Stimulated activated CD4-positive, alpha-beta T cell treated with anti-CD3 and anti-CD28 coated beads, Interleukin-15, amount 100 ng/mL, for 24 hours (primary cell): ENCODE measurements around the gene SLC2A13.
A peak's percentile ranks its signal among the peaks of the same experiment; 100 is the strongest.

Experiments used
- DNase-seq: peaks from one replicate; pipeline ENCODE4 v3.0.0-alpha.2; 2020

The SLC2A13 gene

DNA sequence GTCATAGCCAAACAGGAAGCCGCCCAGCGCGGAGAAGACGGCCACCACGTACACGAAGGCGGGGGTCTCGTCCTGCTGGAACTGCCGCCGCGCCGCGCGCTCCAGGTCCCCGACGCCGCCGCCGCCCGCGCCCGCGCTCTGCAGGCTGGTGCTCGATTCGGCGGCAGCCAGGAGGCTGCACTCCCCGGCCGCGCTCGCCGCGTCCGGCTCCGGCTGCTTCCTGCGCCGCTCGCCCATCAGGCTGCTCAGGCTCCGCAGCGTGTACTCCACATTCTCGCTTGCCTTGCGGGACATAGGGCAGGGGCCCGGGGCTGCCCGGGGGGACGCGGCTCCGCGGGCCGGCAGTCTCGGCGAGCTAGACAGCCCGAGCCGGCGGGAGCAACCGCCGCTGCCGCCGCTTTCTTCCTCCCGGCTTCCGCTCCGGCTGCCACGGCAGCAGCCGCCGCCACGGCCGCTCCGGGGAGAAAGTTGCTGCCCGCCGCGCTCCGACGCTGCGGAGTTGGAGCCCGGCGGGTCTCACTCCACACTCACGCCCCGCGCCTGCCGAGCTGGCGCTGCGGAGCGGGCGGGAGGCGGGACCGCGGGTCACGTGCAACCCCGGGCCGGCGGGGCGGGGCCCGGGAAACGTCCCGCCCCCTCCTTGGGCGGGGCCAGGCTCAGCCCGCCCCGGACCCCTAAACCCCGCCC is at the start of gene SLC2A13:
Gene SLC2A13, minus strand, starts transcription at position 567 of the 687 bp plus-strand sequence. Its CDS starts 273 bp downstream, at position 294.
- peak; percentile 75 for DNase-seq

DNA sequence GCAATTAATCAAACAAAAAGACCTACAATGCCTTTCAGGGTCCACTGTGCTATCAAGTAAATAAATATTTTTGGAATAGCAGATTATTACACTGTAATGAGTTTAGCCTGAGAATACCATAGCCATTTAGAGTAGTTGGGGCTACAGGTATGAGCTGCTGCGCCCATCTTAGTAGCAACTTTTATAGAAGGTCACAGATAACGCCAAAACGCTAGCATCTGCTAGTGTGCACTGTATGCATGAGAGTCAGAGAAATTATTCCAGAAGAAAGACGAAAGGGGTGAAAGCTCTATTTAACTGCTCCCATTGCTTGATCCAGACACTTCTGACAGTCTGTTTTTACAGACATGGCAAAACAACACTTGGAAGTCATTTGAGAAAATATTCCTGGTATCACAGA is 48.5 kb upstream of the SLC2A13 start:
- DNase-seq = no peak

DNA sequence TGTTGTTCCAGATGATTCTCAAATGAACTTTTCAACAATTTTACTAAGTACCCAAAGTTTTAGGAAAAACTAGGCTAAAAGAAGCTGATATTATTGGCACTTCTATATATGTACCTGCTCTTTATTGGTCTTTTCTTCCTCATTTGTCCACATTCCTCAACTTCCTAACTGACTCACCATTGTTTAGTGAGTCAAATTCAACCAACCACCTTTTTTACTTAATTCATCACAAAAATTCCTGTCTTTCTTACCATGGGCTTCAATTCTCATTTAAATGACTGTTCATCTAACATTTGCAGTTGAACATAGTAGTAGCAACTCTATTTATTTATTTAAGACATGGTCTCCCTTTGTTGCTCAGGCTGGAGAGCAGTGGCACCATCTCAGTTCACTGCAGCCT is 47.6 kb upstream of the SLC2A13 start:
- no peak for DNase-seq

DNA sequence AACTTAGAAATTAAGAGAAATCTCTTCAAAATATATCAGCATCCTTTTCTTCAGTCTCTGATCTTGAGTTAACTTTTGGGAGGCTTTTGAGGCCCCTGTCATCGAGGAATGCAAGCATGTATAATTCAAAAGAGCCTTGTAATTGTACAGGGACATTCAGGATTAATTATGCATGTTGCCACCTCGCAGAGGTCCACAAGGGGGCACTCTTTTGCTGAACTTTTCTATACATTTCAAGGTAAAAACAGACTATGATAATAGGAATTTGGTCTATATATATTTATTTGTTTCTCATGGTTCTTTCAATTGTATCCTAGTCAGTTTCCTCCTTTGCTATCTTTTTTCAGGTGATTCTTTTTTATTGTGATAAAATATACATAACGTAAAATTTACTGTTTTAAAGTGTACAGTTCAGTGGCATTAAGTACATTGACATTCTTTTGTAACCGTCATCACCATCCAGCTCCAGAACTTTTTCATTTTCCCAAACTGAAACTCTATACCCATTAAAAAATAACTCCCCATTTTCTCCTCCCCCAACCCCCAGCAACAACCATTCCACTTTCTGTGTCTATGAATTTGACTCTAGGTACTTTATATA is 47.0 kb upstream of the SLC2A13 start:
- DNase-seq = peak; percentile 60

DNA sequence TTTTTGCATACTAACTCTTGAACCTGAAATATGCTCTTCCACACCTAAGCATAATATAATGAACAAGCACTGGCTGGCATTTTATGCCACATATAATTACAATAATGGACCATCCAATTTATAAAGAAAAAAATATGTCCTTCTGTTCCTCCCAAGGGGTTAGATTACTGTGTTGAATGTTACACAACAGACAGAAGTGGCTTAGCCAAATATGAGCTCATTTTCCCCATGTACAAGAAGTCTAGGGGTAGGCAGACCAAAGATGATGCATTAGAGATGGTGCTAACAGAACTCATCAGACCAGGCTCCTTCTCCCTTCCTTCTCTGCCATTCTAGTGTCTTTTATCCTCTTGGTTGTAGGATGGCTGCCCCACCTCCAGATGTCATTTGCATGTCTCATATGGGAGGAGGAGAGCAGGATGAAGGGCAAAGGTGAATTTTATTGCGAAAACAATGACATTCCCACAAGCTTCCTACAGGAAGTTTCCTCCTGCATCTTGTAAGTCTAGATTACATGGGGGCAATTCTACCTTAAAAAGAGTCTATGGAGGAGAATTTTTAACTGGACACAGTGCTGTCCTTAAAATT is 43.9 kb upstream of the SLC2A13 start:
- no peak for DNase-seq

DNA sequence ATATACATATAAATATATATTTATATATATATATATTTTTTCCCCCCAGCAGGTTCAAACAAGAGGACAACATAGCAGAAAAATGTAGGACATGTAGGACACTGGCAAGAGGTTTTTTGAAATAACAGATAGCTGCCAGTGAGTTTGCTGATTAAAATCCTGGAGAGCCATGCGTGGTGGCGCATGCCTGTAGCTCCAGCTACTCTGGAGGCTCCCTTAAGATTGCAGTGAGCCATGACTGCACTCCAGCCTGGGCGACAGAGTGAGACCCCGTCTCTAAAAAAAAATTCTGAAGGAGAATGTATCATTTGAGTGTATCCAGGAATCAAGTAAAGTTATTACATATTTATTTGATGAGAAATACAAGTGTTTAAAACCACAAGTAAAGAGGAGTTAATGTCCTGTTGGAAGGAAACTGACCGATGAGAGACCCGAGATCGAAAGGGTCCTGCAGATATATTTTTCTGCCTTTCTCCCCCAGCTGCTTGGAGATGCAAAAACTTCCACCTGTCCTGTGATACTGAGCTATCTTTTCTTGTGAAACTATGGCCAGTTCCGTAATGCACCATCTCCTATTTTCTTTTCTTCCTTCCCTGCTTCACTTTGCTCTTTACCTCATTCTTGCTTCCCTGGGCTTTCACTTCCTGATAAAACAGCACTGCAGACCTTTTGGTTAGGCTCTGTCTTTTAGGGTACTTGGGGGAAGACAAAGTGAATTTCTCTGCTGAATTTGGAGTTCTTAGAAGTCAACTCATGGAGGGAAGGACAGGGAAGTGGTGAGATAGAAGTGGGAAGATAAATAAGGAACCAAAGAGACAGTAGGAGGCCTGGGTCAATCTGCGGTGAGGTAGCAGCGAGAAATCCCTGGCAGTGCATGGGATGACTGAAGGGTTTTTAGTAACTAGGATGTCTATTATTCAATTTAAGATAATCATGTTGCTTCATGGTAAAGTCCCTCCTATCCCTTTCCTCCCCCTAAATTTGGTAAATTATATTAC is 41.2 kb upstream of the SLC2A13 start:
- peak; percentile 27 for DNase-seq

DNA sequence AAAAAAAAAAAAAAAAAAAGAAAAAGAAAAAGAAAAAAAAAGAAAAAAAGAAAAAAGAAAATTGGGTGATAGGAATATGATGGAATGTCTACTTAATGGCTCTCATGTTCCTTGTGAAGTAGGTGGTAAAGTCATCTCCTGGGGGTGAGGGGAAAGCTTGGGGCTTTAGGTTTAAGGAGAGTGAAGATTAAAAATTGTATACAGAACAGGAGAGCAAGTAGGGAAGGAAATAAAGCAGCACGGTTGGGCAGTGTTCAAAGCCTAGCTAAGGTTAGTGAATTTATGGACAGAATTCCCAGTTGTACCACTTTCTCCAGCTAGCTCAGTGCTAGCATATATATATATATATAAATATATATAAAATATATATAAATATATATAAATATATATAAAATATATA is 40.0 kb upstream of the SLC2A13 start:
- DNase-seq = no peak

DNA sequence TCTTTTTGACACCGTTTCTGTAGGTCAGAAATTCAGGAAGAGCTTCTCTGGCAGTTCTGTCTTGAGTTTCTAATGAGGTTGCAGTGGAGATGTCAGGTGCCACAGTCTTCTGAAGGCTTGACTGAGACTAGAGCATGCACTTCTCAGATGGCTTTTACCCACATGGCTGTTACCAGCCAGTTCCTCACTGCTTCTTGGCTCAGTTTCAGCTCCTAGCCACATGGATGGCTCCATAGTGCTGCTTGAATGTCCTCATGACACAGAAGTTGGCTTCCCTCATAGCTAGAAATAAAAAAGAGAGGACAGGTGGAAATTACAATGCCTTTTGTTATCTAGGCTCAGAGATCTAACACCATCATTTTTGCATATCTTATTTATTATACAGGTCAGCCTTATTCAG is 38.1 kb upstream of the SLC2A13 start:
- no peak for DNase-seq

DNA sequence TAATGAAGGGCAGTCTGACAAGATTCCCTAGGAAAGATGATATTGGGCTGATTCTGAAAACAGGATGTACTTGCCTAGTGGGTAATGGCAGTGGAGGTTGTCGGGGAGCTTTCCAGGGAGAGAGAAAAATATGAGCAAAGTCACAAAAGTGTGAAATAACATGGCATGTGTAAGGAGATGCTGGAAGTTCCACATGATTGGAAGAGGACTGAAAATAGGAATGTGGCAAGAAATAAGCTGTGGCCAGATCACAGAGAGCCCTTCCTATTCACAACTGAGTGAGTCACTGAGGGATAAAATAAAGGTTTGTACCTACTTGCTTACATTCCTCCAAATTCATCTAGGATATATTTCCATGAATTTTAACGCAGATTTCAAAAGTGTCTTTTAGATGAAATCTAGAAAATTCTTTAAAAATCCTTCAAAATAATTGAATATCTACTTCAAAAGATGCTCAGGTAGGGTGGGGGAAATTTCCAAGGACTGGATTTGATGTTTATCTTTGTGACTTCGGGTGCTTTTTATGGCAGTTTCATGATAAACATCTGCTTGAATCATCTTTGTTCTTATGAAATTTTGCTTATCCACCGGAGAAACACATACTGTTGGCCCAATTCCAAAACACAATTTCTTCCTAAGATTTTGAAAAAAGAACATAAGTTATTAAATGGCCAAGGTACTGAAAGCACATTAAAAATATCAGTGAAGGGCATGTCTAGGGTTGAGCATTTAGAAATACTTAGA is 36.3 kb upstream of the SLC2A13 start:
- no peak for DNase-seq

DNA sequence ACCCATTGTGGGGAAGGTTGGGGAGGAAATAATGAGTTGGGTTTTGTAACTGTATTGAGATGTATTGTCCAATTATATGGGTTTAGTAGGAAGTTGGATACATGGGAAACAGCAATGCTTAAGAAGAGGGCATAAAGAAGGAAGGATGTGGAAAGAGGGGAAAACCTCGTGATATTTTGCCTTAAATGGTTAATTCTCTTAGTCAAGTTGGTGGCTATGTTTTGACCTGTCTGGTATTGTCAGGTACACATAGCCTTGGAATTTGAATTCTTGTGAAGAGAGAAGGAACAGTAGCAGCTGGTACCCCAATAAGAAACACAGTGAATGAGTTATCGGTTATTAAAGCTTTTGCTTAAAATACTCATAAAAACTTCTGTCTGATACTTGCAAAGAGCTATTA is 32.6 kb upstream of the SLC2A13 start:
- no peak for DNase-seq

DNA sequence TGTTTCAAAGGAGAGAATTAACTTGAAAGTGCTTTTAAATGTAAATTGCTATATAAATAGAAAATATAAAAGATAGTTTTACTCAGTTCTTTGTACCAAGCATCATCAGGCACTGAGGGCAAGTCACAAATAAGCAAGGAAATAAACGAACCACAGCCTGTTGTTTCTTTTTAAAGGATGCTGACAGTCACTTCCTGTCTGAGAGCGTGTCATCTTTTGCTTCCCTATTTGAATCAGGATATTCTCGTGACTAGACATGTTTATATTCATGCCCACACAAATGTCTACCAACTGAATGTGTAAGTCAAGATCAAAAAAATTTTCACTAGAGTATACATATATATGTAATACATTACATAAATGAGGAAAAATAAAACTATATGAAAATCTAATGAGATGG is 31.4 kb upstream of the SLC2A13 start:
- DNase-seq = no peak

DNA sequence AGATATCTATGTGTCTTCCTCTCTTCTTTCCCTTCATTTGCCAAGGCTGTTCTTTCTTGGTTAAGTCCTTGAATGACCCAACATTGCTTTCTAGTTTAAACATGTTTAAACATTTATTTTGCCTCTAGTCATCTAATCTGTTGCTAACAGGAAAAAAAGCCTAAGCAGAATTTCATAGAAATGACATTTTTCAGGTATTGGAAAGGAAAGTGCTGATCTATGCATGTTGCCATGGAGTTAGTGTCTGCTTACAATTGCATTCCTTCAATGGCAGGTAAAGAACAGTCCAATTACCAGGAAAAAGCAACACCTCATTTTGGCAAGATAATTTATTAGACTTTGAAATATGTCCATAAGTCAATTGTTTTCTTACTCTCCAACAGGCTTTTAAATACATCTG is 21.5 kb upstream of the SLC2A13 start:
- no peak for DNase-seq

DNA sequence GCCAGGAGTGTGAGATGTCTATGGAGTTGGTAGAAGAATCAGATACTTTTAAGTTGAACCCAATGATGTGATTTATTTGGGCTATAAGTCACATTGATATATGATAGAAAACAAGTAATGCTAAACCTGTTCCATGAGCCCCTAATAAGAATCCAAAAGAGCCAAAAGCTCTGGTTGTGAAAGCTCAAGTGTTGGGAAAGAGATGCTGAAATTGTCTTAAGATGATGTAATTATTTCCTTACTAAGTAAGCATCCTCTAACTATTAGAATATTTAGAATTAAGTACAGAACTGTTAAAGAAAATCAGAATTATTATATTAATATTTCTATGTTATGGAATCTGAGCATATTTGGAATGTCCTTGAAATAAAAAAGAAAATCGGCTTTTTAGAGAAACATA is 17.6 kb upstream of the SLC2A13 start:
- DNase-seq = no peak

DNA sequence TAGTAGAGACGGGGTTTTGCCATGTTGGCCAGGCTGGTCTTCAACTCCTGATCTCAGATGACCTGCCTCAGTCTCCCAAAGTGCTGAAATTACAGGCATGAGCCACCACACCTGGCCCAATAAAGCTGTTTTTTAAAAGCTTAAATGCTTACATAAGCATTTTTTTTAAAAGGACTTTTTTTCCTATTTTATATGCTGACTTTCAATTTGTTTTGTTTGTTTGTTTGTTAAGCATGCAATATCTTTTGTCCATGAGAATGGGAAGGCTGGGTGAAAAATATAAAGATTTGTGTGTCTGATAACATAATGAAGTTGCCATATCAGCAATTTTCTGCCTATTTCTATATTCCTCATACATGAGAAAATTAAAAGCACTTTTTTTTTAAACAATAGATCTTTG is 17.0 kb upstream of the SLC2A13 start:
- DNase-seq = no peak

DNA sequence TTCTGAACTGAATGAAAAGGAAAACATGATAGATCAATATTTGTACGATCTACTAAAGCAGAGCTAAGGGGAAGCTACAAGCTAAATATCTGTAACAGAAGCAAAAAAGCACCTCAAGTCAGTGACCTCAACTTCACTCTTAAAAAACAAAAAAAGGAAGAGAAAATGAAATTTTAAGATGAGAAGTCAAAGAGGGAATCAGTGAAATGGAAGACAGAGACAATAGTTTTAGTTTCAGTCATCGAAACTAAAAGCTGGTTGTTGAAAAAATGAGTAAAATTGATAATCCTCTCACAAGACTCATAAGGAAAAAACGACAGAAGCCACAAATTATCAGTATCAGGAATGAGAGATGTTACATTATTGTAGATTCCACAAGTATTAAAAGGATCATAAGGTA is 11.9 kb upstream of the SLC2A13 start:
- no peak for DNase-seq

DNA sequence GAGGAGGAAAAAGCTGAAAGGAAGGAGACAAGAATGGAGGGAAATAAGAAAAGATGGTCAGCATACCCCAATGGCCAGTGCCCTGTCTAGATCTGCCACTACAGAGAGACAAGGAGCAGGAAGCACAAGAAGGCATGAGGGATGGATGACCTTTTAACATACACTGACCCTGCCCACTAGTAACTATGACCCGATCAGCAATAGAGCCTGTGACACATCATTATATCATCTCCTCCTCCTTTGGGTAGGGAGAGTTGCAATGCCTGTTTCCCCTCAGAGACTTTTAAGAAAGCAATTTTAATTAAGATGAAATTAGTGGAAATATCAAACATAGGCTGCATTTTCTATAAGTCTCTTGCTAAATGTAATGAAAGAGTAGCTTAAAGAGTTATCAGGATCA is 4.7 kb upstream of the SLC2A13 start:
- no peak for DNase-seq

DNA sequence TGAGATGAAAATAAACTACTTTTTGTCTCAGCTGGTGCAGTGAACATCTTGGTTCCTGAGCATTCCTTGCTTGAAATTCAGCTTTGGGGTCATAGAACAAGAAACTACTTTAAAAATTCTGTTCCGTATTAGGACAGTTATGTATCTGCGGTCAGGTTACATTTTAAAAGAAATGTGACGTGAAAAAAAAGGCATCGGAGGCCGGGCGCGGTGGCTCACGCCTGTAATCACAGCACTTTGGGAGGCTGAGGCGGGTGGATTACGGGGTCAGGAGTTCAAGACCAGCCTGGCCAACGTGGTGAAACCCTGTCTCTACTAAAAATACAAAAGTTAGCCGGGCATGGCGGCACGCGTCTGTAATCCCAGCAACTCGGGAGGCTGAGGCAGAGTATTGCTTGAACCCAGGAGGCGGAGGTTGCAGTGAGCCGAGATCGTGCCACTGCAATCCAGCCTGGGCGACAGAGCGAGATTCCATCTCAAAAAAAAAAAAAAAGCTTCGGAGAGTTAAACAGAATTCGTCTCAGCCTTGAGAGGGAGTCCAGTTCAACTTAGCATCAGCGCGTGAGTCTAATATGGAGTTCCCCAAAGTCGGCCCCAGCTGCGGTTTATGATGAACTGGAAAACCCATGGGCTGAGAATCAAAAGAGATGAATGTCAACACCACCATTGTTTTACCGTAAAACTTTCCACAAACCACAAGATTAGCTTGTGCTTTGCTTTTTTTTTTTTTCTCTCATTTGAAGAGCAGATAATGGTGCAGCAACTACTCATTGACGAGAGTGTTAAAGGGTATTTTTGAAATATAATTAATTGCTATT is 2.1 kb upstream of the SLC2A13 start:
- DNase-seq = peak; percentile 66

DNA sequence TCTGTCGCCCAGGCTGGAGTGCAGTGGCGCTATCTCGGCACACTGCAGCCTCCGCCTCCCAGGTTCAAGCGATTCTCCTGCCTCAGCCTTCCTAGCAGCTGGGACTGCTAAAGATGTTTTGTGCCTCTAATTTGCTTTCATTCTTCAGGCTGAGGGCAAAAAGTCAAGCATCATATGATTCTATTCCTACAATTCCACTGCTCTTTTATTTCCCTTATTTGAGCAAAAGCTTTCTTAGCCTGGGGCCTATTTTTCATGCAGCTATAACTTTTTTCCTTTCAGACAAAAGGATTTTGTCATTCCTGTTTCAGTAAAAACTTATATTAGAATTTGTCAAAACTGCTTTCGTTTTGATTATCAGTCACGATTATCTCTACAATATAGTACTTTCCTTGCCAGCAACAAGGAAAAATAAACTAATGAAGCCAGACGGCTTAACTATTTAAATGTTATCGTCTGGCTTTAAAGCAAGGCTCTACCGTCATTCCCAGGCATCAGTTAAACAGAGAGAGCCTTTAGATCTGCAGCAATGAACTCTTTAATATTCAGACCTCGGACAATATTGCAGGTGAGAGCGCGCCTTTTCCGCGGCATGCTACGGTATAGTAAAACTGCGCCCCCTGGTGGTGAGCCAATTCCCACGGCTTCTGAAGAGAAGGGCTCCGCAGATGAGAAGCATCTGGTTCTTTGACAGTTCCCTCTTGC is 1.4 kb upstream of the SLC2A13 start:
- peak; percentile 92 for DNase-seq

DNA sequence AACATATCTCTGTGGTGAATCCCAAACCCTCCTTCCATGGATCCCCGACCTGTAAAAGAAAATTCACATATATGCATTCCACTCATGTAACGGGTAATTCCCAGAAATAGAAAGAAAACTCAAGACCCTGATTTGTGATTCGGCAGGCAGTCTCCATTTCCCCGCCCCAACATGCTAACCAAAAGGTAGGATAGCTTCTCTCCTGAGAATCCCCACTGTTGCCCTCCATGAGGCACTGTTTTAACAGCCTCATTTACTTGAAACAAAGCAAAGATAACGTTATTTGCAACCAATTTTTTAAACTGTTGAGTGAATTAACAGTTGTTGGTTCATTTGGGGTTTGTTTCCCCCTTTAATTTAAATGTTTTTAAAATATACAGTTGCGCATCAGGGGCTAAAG is 774 bp upstream of the SLC2A13 start:
- DNase-seq = no peak

DNA sequence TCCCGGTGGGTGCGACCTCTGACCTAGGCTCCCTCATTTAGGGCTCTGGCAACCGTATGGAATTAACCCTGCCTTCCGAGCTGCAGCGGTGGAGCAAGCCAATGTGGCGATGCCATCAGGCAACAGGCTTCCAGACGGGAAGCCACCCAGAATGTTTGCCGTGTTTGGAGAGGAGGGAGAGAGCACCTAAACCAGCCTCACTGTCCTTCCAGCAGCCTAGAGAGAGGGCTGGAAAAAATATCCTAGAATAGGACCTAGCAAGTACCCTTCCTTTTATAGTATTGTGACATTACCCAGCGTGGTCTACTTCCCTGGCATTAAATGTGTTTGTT is 287 bp upstream of the SLC2A13 start:
- DNase-seq = no peak

DNA sequence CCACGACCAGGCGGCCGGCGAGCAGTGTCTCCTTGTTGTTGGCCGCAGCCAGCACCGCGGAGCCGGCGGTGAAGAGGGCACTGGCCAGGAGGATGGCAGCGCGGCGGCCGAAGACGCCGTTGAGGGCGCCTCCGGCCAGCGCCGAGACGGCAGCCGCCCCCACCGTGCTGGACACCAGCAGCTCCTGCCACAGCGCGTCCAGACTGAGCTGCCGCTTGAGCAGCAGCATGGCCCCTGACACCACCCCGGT is 691 bp downstream of the SLC2A13 start:
- DNase-seq = no peak
